Renal cortical epithelial cell (primary cell): Measurements from ENCODE around the gene PPFIA2. TPM values are rescaled to one million over a fixed set of nuclear protein-coding genes. Genes with fewer than 3 reads are reported as not detected.

Experiments
- DNase-seq: peaks from one replicate; pipeline ENCODE4 v3.0.0-alpha.2; 2011; ENCODE audit warnings: low read depth
- total RNA-seq: library from RNA; depleted of rRNA; stranded (reverse); fragments of >200 nt; gene quantifications from 2 replicates; pipeline ENCODE4 v1.2.3, GENCODE V29; 2014

Gene PPFIA2
- total RNA-seq, 1 donor from 2014 or later = 6.2 TPM

DNA sequence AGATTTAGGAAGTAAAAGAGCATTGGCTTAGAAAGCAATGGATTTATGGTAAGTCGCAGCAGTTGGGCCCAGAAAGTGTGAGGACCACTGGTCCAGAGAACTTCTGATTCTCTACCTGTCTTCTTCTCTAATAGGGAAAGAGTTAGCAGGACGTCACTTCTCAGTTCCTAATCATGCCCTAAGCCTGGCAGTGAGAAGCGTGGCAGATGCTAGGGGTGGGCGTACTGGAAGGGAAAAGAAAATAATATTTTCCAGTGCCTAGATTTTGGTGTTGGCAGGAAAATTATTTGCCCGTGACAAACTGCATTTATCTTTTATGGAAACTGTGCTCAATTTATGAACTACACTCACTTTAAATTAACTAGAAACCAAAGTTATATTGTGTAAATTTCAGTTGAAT is 212.3 kb downstream of the PPFIA2 start:
- no peak for DNase-seq

GRCh38 chr12:81543621-81544139 is 215.5 kb downstream of the PPFIA2 start:
- DNase-seq = no peak

DNA sequence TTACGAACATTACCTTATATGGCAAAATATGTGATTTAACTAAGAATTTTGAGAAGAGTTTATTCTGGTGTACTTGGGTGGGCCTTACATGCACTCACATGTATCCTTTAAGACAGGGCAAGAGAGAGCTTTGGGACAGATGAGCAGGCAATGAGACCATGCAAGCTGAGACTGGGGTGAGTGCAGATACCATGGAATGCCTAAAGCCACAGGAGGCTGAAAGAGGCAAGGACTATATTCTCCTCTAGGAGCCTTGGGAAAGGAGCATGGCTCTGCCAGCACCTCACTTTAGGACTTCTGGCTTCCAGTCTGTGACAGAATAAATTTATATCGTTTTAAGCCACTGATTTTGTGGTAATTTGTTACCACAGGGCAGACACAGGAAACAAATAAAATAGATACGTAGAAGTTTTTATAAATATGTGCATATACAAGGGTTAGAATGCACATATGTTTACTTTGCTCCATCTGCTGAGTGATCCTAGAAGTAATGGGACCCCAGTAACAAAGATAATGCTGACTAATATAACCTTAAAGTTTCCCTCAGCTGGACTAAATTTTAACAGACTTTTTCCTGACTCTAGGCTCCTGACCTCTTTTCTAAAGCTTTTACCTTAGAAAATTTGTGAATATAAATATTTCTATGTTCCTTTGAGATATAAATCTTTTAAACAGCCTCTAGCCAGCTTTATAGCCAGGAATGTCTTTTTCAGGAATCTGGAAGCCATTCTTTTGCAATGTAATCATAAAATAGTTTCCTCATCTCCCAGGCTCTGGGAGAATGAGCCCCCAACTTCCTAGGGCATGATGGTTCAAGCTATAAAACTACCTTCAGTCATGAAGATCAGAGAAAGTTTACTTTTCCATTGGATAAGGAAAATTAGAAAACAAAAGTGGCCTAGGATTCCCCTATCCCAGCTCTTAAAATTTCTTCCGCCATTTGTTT is 216.8 kb downstream of the PPFIA2 start:
- no peak for DNase-seq

DNA sequence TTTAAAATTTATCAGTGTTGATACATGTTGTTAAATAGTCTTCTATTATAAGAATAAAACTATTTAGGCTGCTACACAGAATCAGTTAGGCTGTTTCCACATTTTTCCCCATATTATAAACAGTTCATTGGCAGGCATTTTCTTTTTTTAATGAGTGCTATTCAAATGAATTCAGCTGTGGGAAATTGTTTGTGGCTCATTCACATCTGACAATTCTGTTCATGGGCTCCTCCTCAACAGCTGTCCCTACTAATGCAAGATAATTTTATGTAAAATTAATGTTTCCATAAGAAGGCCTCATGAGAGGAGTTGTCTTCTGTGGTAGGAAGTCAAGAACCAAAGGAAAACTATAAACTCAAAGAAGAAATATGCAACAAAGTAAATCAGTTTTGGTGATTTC is 218.0 kb downstream of the PPFIA2 start:
- no peak for DNase-seq

DNA sequence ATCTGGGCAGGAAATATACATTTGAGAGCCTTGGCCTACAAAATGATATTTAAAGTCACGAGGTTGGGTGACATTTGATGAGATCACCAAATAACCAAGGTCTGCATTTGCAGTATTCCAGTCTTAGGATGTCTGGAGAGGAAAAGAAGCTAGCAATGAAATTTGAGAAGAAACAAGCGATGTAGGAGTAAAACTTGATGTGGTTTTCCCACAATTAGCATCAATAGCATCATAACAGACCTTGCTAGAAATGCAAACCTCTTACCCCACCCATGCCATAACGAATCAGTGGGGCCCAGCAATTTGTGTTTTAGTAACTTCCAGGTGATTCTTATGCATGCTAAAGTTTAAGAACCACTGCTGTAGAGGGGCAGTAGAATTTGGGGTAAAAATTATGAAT is 219.9 kb downstream of the PPFIA2 start:
- no peak for DNase-seq

DNA sequence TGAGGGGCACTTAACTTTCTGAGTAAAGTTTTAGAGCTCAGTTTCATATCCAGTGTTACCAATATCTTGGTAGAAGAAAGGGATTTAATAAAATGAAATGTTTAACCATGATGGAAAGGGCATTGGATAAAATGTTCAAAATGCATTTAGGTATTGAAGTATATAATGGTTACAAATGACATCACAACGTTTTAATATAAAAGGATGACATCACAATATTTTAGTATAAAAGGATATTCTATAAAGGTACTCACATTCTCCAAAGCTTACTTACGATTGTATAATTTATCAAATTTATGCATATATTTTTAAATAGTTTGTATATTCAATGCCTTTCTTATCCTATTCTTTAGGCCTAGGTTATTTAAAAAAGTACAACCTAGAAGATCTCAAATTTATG is 226.1 kb downstream of the PPFIA2 start:
- DNase-seq = no peak

GRCh38 chr12:81530352-81530751 is 228.8 kb downstream of the PPFIA2 start:
- peak; percentile 21 for DNase-seq

DNA sequence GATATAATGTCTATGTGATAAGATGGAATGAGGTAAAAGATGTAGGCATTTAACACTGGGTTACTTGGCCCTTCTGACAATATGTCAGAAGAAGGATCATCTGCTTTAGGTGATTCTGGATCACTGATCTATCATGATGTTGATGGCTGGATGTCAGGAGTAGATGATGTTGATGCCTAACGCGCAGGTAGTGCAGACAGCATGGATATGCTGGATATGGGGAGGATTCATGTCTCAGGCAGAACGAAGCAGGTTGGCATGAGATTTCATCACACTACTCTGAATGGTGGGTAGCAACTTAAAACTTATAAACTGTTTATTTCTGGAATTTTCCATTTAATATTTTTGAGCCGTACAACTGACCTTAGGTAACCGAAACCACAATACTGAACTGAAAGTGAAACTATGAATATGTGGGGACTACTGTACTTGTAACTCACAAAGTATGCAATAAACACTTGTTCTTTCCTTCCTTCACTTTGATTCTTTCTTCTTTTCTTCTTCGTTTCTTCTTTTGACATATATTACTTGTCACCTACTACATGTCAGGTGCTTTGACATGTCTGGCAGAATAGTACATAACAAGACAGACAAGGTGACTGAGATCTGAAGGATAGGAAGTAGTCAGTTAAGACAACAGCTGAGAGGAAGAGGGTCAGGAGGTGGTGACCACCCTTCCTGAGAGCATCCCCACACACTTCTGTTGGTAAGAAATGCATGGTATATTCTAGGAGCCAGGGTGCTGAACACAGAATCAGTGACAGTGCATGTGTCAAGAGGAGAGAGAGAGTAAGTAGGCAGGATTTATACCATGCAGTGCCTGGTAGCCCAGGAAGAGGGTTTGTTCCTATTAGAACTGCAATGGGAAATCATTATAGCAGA is 238.8 kb downstream of the PPFIA2 start:
- DNase-seq = peak; percentile 8

GRCh38 chr12:81518638-81519037 is 240.5 kb downstream of the PPFIA2 start:
- DNase-seq = no peak

DNA sequence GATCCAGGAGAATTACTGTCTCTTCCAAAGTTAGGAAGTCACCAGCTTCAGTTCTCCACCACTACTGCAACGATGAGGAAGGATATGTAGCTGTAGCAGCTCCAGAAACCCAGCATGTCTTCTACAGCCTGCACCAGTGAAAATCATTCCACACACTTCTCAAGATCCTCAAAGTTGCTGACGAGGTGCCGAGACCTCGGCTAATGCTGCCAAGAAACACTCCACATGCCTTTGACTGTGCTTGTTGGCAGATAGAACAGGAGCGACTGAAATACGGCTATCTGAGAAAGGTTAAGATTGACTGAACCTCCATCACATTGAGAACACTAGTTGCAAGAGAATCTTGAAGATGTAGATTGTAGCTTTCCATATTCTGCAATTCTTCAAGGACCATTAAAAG is 241.9 kb downstream of the PPFIA2 start:
- DNase-seq = no peak

- peak; percentile 94 for DNase-seq
Measured at GRCh38 chr12:81502912-81503695, 256.0 kb downstream of the PPFIA2 start.

DNA sequence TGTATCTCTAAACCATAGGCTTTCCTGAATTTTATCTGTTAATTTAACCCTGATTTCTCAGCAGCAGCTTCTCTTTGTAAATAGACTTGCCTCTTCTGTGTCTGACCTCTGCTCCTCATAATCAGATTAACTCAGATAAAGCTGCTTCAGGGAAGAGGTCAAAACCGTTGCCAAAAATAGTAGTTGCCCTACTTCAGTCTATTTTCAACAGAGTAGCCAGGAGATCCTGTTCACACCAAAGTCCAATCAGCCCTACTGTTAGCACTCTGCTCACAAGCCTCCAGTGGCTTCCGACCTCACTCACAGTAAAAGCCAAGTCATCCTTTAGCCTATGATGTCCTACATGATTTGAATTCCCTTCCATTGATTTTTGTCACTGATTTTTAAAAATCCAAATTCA is 258.4 kb downstream of the PPFIA2 start:
- DNase-seq = no peak

DNA sequence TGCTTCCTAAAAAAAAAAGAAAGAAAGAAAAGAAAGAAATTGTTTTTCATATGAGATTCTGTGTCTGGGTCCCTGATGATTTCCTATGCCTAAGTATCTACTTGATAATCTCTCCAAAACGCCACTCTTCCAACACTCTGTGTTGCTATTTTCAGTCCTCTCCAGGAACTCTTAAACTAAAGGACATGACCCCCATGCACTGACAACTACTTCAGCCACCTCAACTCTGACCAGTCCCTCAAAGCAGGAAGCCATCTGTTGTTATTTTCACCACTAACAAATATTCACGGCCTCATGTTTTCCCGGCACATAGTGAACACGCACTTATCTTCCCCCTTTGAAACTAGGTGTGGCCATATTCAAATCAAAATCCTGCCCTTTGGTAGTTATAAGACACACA is 259.3 kb downstream of the PPFIA2 start:
- no peak for DNase-seq

DNA sequence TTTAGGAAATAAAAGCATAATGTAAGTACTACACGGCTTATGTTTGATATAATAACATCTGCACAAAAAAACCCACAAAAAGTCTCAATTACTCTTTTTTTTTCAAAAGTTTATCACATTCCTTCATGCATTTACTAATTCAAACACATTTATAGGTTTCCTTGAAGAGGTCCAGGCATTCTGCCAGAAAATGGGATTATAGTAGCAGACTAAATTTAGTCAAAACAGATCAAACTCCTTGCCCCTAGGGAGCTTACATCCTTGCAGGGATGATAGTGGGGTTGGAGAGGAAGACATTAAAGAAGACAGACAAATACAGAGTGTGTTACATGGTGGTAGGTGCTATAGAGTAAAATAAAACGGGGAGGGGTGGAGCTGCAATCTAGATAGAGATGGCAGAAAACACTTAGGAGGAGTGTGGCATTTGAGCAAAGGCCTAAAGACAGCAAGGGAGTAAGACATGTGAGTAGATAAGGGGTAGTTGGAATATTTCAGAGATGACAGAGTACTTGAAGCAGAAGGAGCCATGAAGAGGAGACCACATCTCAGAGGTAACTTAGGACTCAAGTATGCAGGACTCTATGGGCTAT is 266.9 kb downstream of the PPFIA2 start:
- DNase-seq = no peak

DNA sequence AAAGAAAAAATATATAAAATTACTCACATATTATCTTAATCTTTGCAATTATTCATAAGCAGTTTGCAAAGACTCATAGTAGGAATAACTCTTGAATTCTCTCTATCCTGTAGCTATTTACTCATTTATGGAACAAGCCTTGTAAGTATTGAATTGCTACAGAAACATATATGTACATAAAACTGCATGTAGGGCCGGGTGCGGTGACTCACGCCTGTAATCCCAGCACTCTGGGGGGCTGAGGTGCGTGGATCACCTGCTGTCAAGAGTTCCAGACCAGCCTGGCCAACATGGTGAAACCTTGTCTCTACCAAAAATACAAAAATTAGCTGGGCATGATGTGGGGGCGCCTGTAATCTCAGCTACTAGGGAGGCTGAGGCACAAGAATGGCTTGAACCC is 286.2 kb downstream of the PPFIA2 start:
- DNase-seq = no peak

DNA sequence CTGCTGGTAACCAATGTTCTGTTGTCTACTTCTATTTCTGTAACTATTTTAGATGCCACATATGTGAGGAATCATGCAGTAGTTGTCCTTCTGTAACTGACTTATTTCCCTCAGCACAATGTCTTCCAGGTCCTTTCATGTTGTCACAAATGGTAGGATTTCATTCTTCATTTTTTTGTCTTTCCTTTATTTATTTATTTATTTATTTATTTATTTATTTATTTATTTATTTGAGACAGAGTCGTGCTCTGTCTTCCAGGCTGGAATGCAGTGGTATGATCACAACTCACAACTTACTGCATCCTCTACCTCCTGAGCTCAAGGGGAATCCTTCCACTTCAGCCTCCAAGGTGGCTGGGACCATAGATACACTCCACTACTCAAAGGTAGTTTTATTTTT is 288.2 kb downstream of the PPFIA2 start:
- DNase-seq = no peak

GRCh38 chr12:81468206-81468605 is 290.9 kb downstream of the PPFIA2 start:
- peak; percentile 37 for DNase-seq

- DNase-seq = no peak
Measured at GRCh38 chr12:81465876-81466275, 293.3 kb downstream of the PPFIA2 start.

- DNase-seq = no peak
Measured at GRCh38 chr12:81465191-81465590, 294.0 kb downstream of the PPFIA2 start.

GRCh38 chr12:81461163-81461562 is 298.0 kb downstream of the PPFIA2 start:
- no peak for DNase-seq
